ENCODE measurements around the gene TMEM212.
"Not testable (repeated sequence)": the region's sequence is repeated elsewhere in the genome, so short reads cannot be mapped to it uniquely, and the experiment has no call there.

TMEM212 gene

GRCh38 chr3:171849617-171850319 lies 6.6 kb downstream of the TMEM212 start:
- H3K9me3 ChIP-seq (replicated peaks; ENCODE audit: low read length), result peaks cover 5% of the 10 kb centered on the region
- H3K4me1 ChIP-seq (ENCODE audit: control insufficient read depth, insufficient read depth, low read length), result no peaks in the 10 kb centered on the region
- no peaks in the 10 kb centered on the region for H3K36me3 ChIP-seq (ENCODE audit: insufficient read depth, low read length)
- no peak overlapping the region for H3K4me2 ChIP-seq (ENCODE audit: low read length)
- no peaks in the 10 kb centered on the region for H3K27me3 ChIP-seq (ENCODE audit: control insufficient read depth, insufficient read depth, low read length)
- no peak overlapping the region for H3K4me3 ChIP-seq (ENCODE audit: low read length)
- no peak overlapping the region for H3K9ac ChIP-seq (ENCODE audit: low read depth, low read length)

DNA sequence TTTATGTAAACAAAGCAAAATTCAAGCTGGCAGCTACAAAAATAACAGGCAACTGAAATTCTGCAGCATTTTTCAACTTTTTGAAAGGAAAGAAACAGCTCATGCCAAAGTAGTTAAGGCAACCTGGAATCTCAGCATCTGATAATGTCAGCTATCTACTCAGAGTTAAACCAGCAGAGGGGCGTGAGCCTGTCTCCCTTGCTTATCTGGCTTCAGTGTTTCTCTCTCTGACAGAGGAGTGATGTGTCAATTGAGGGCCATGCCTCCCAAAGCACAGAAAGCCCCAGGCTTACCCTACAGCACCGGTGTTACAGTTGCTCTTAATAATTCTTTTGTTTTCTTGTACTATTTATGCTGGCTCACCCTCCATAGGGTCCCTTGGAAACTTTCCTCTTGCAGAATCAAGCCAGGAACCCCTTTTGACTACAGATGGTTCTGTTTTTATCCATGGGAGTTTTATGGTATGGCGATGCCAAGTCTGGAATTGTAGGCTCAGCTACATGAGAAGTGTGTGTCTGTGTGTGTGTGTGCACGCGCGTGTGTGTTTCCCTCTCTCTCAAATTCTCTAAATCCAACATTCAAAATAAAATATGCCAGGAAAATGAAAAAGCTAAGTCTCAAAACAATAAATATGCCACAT lies 7.3 kb downstream of the TMEM212 start:
- Histone ChIP-seq H3K9me3 (replicated peaks; ENCODE audit: low read length) (peaks cover 5% of the 10 kb centered on the region), H3K4me3 (ENCODE audit: low read length) (no peak overlapping the region), H3K4me1 (ENCODE audit: control insufficient read depth, insufficient read depth, low read length) (no peaks in the 10 kb centered on the region), H3K36me3 (ENCODE audit: insufficient read depth, low read length) (no peaks in the 10 kb centered on the region), H3K27me3 (ENCODE audit: control insufficient read depth, insufficient read depth, low read length) (no peaks in the 10 kb centered on the region), H3K9ac (ENCODE audit: low read depth, low read length) (no peak overlapping the region), H3K4me2 (ENCODE audit: low read length) (no peak overlapping the region)

GRCh38 chr3:171850960-171851659 lies 8.0 kb downstream of the TMEM212 start:
- Histone ChIP-seq H3K4me3 (ENCODE audit: low read length) (no peak overlapping the region), H3K9ac (ENCODE audit: low read depth, low read length) (no peak overlapping the region), H3K4me2 (ENCODE audit: low read length) (no peak overlapping the region), H3K27me3 (ENCODE audit: control insufficient read depth, insufficient read depth, low read length) (no peaks in the 10 kb centered on the region), H3K4me1 (ENCODE audit: control insufficient read depth, insufficient read depth, low read length) (no peaks in the 10 kb centered on the region), H3K9me3 (replicated peaks; ENCODE audit: low read length) (peaks cover 5% of the 10 kb centered on the region), H3K36me3 (ENCODE audit: insufficient read depth, low read length) (no peaks in the 10 kb centered on the region)

- H3K4me2 ChIP-seq (ENCODE audit: low read length), result no peak overlapping the region
- H3K9me3 ChIP-seq (replicated peaks; ENCODE audit: low read length), result peaks cover 5% of the 10 kb centered on the region
- H3K9ac ChIP-seq (ENCODE audit: low read depth, low read length), result no peak overlapping the region
- no peaks in the 10 kb centered on the region for H3K27me3 ChIP-seq (ENCODE audit: control insufficient read depth, insufficient read depth, low read length)
- no peak overlapping the region for H3K4me3 ChIP-seq (ENCODE audit: low read length)
- no peaks in the 10 kb centered on the region for H3K36me3 ChIP-seq (ENCODE audit: insufficient read depth, low read length)
- no peaks in the 10 kb centered on the region for H3K4me1 ChIP-seq (ENCODE audit: control insufficient read depth, insufficient read depth, low read length)
These were observed 8.5 kb downstream of the TMEM212 start for GRCh38 chr3:171851660-171852058.

DNA sequence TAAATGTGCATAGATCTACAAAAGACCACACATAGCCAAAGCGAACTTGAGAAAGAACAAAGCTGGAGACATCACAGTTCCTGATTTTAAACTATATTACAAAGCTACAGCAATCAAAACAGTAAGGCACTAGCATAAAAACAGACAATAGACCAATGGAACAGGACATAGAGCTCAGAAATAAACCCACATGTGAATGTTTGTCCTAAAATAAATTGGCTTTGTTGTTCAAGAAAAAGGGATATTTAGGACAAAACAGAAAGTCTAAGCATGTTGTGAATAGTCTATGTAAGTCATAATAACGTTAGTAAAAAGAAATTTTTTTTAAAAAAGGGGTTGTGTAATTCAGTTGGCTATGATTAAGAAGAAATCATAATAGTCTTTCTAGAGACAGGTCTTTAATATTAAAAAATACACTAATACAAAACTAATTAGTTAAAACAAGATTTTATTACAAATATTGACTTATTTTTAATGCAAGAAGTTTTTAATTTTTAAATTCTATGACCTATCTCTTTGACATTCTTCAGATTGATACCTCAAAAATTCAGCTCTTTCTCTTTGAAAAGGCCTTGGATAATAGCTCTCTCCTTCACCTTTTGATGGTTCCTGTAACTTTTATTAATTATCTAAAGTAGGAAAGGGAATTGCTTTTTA lies 11.6 kb downstream of the TMEM212 start:
- Histone ChIP-seq H3K4me2 (ENCODE audit: low read length) (no peak overlapping the region), H3K4me3 (ENCODE audit: low read length) (no peak overlapping the region)

DNA sequence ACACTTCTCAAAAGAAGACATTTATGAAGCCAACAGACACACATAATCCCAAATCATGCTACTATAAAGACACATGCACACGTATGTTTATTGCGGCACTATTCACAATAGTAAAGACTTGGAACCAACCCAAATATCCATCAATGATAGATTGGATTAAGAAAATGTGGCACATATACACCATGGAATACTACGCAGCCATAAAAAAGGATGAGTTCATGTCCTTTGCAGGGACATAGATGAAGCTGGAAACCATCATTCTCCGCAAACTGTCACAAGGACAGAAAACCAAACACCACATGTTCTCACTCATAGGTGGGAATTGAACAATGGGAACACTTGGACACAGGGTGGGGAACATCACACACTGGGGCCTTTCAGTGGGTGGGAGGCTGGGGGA lies 15.6 kb downstream of the TMEM212 start:
- not testable (repeated sequence) for H3K9me3 ChIP-seq (replicated peaks; ENCODE audit: low read length); H3K4me1 ChIP-seq (ENCODE audit: control insufficient read depth, insufficient read depth, low read length); H3K4me3 ChIP-seq (ENCODE audit: low read length); H3K9ac ChIP-seq (ENCODE audit: low read depth, low read length); H3K27me3 ChIP-seq (ENCODE audit: control insufficient read depth, insufficient read depth, low read length); H3K4me2 ChIP-seq (ENCODE audit: low read length); H3K36me3 ChIP-seq (ENCODE audit: insufficient read depth, low read length)

More for the DNA sequence above, 11.6 kb downstream of the TMEM212 start:
- H3K9ac ChIP-seq (ENCODE audit: low read depth, low read length), result no peak overlapping the region
- H3K9me3 ChIP-seq (replicated peaks; ENCODE audit: low read length), result peaks cover 5% of the 10 kb centered on the region
- no peaks in the 10 kb centered on the region for H3K36me3 ChIP-seq (ENCODE audit: insufficient read depth, low read length)
- H3K27me3 ChIP-seq (ENCODE audit: control insufficient read depth, insufficient read depth, low read length), result no peaks in the 10 kb centered on the region
- no peaks in the 10 kb centered on the region for H3K4me1 ChIP-seq (ENCODE audit: control insufficient read depth, insufficient read depth, low read length)

GRCh38 chr3:171860830-171861535 lies 17.8 kb downstream of the TMEM212 start:
- Histone ChIP-seq H3K4me3 (ENCODE audit: low read length) (no peak overlapping the region), H3K4me1 (ENCODE audit: control insufficient read depth, insufficient read depth, low read length) (peaks cover 9% of the 10 kb centered on the region), H3K36me3 (ENCODE audit: insufficient read depth, low read length) (no peaks in the 10 kb centered on the region), H3K4me2 (ENCODE audit: low read length) (no peak overlapping the region), H3K9me3 (replicated peaks; ENCODE audit: low read length) (no peaks in the 10 kb centered on the region), H3K27me3 (ENCODE audit: control insufficient read depth, insufficient read depth, low read length) (no peaks in the 10 kb centered on the region), H3K9ac (ENCODE audit: low read depth, low read length) (no peak overlapping the region)

- H3K9ac ChIP-seq (ENCODE audit: low read depth, low read length), result no peak overlapping the region
These were observed 19.2 kb downstream of the TMEM212 start for GRCh38 chr3:171862392-171862791.

GRCh38 chr3:171862993-171863521 lies 19.9 kb downstream of the TMEM212 start:
- Histone ChIP-seq H3K9ac (ENCODE audit: low read depth, low read length) (no peak overlapping the region), H3K36me3 (ENCODE audit: insufficient read depth, low read length) (no peaks in the 10 kb centered on the region), H3K4me1 (ENCODE audit: control insufficient read depth, insufficient read depth, low read length) (peaks cover 9% of the 10 kb centered on the region), H3K4me2 (ENCODE audit: low read length) (peak overlapping the region; percentile 66), H3K27me3 (ENCODE audit: control insufficient read depth, insufficient read depth, low read length) (no peaks in the 10 kb centered on the region), H3K4me3 (ENCODE audit: low read length) (peak overlapping the region; percentile 25), H3K9me3 (replicated peaks; ENCODE audit: low read length) (no peaks in the 10 kb centered on the region)

More at GRCh38 chr3:171862392-171862791, 19.2 kb downstream of the TMEM212 start:
- H3K4me1 ChIP-seq (ENCODE audit: control insufficient read depth, insufficient read depth, low read length), result peaks cover 9% of the 10 kb centered on the region
- no peaks in the 10 kb centered on the region for H3K36me3 ChIP-seq (ENCODE audit: insufficient read depth, low read length)
- no peaks in the 10 kb centered on the region for H3K9me3 ChIP-seq (replicated peaks; ENCODE audit: low read length)
- no peaks in the 10 kb centered on the region for H3K27me3 ChIP-seq (ENCODE audit: control insufficient read depth, insufficient read depth, low read length)
- no peak overlapping the region for H3K4me3 ChIP-seq (ENCODE audit: low read length)
- no peak overlapping the region for H3K4me2 ChIP-seq (ENCODE audit: low read length)

DNA sequence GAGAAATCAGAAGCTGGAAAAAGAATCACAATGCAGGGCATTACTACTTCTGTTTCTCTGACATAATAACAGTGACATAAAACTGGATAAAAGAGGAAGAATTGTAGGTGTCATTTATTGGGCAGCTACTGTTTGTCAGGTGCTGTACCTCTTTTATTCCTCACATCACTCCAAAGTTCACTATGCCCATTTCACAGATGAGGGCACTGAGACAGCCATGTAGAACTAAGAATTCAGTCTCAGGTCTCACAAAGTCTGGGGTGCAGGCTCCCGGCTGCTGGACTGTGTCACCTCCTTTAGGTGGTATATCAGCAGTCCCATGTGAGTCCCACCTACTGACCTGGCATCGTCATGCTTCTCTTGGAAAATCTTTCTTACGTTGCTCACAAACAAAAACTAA lies 20.8 kb downstream of the TMEM212 start:
- Histone ChIP-seq H3K4me2 (ENCODE audit: low read length) (no peak overlapping the region), H3K9ac (ENCODE audit: low read depth, low read length) (no peak overlapping the region), H3K4me3 (ENCODE audit: low read length) (no peak overlapping the region), H3K9me3 (replicated peaks; ENCODE audit: low read length) (no peaks in the 10 kb centered on the region), H3K36me3 (ENCODE audit: insufficient read depth, low read length) (no peaks in the 10 kb centered on the region), H3K4me1 (ENCODE audit: control insufficient read depth, insufficient read depth, low read length) (peaks cover 9% of the 10 kb centered on the region), H3K27me3 (ENCODE audit: control insufficient read depth, insufficient read depth, low read length) (no peaks in the 10 kb centered on the region)

Measured in skeletal muscle satellite cell (primary cell).